Aorta (tissue), 5 donors: ENCODE data around the gene UBE2H. TPM values are rescaled to one million over a fixed set of nuclear protein-coding genes. Genes with fewer than 3 reads are reported as not detected.
A peak's percentile ranks its signal among the peaks of the same experiment; 100 is the strongest.
"Not testable (repeated sequence)": the region's sequence is repeated elsewhere in the genome, so short reads cannot be mapped to it uniquely, and the experiment has no call there.

ENCODE experiments used
- ATAC-seq: fragments of 200-7000 bp; cut with Tn5 transposase; one replicate; pipeline ENCODE4 v1.9.1; 2022; ENCODE audit warnings: moderate library complexity; ENCODE audit not compliant: low FRiP score
- DNase-seq, 2 donors: peaks; one replicate each; pipeline ENCODE4 v3.0.0-alpha.2; 2020
- H3K27ac ChIP-seq, 2 donors: one replicate each; pipeline ENCODE4 v1.5.1; 2013; ENCODE audit warnings: low read length in 2 of 2, mild to moderate bottlenecking in 2 of 2, moderate library complexity in 2 of 2, control low read depth in 1 of 2, inconsistent platforms in 1 of 2, low read depth in 1 of 2
- H3K27me3 ChIP-seq, 2 donors: one replicate each; pipeline ENCODE4 v1.6.1; 2013; ENCODE audit warnings: control low read depth in 1 of 2, low read length in 1 of 2, mild to moderate bottlenecking in 1 of 2, moderate library complexity in 1 of 2; ENCODE audit not compliant: insufficient read depth in 2 of 2, control insufficient read depth in 1 of 2
- H3K36me3 ChIP-seq, 2 donors: one replicate each; pipeline ENCODE4 v1.6.1; 2013; ENCODE audit warnings: control low read depth in 1 of 2, low read length in 1 of 2, mild to moderate bottlenecking in 1 of 2; ENCODE audit not compliant: insufficient read depth in 2 of 2, control insufficient read depth in 1 of 2
- H3K4me1 ChIP-seq, 2 donors: one replicate each; pipeline ENCODE4 v1.6.1; 2013; ENCODE audit warnings: low read length in 2 of 2, control low read depth in 1 of 2, mild to moderate bottlenecking in 1 of 2, moderate library complexity in 1 of 2; ENCODE audit not compliant: insufficient read depth in 2 of 2, control insufficient read depth in 1 of 2
- H3K4me3 ChIP-seq, 2 donors: one replicate each; pipeline ENCODE4 v1.5.1; 2013; ENCODE audit warnings: low read length in 2 of 2, control low read depth in 1 of 2, mild to moderate bottlenecking in 1 of 2
- H3K9me3 ChIP-seq: one replicate; pipeline ENCODE4 v1.6.1; 2013; ENCODE audit warnings: mild to moderate bottlenecking, low read length; ENCODE audit not compliant: control insufficient read depth
- WGBS, 2 donors: extraction: QIAGEN DNeasy Blood & Tissue Kit; methylation state at CpG; one replicate each; pipeline ENCODE4 v1.1.7; 2013; 5-methylcytosine and 5-hydroxymethylcytosine counted together
- intact Hi-C, 2 donors: fragments of 100-400 bp; cut with DNase I; formaldehyde crosslinking; loops; one replicate each; pipeline versions ENCODE4 v1.14.2 to v1.15.0; 2022
- polyA plus RNA-seq, 2 donors: library from polyadenylated mRNA; stranded (reverse); fragments of 200-250 nt; gene quantifications; one replicate each; pipeline ENCODE4 v1.2.3, GENCODE V29; 2013
- total RNA-seq, 2 donors: library from RNA; stranded (reverse); fragmentation: NEBNext Ultra II Directional; extraction: Animal tissue kit (Norgen Biotek cat#: 25700); gene quantifications; one replicate each; pipeline ENCODE4 v1.2.1, GENCODE V29; 2021
- donor health status: healthy with polysubstance abuse.
- donor health status: Bipolar disorder and iron deficiency.
- donor health status: DM: no; HTN: no; CAD: no.
- donor health status: DM: no; HTN: no; CAD: no.
- donor health status: DM: yes; HTN: yes; CAD: no.

UBE2H gene
- total and polyA plus RNA-seq, 4 donors = 52.3 to 173 (median 99.6) TPM

DNA sequence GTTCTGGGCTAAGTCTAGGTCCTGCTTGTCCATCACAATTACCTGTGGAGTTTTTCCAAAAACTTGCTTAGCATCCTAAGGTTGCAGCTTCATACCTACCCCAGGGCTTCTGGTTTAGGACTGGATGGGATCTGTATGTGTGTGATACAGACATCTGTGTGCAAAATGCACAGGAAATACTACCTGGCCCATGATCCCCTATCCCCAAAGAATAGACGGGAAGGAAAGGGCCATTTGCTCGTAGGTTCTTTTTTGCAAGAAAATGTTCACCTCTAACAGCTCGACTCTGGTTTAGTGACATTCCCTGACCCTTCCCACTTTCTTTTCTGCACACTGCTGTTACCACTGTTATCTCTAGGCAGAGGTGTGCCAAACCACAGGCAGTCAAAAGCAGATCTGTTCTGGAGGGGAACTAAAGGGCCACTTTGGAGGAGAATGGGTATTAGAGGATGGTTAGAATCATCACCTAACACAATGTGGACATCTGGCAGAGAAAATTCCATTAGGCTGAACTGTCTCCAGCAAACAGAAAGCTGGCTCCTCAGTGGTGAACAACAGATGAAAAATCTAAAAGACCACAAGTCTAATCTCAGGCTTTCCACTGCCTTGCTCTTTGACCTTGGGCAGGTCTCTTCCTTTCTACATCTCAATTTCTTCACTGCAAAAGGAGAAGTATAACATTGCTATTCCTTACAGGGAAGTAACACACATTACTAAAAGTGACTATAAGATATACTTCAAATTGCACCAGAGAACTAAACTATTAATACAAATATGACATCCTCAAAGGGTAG is 107.4 kb downstream of the UBE2H start:
- Histone ChIP-seq H3K36me3 (no peaks in the 10 kb centered on the region), H3K4me1 (peaks cover 11% of the 10 kb centered on the region in 2 donors), H3K27ac (peak overlapping the region in 1 of 2 donors; percentile 88), H3K27me3 (no peaks in the 10 kb centered on the region), H3K9me3 (no peaks in the 10 kb centered on the region), H3K4me3 (no peak overlapping the region)
- intact Hi-C loops = no loop called here
- peak; percentile 26 for ATAC-seq
- DNase-seq = no peak
- 52 to 53% methylated on average over 3 of the region's 3 CpGs for WGBS, 2 donors

DNA sequence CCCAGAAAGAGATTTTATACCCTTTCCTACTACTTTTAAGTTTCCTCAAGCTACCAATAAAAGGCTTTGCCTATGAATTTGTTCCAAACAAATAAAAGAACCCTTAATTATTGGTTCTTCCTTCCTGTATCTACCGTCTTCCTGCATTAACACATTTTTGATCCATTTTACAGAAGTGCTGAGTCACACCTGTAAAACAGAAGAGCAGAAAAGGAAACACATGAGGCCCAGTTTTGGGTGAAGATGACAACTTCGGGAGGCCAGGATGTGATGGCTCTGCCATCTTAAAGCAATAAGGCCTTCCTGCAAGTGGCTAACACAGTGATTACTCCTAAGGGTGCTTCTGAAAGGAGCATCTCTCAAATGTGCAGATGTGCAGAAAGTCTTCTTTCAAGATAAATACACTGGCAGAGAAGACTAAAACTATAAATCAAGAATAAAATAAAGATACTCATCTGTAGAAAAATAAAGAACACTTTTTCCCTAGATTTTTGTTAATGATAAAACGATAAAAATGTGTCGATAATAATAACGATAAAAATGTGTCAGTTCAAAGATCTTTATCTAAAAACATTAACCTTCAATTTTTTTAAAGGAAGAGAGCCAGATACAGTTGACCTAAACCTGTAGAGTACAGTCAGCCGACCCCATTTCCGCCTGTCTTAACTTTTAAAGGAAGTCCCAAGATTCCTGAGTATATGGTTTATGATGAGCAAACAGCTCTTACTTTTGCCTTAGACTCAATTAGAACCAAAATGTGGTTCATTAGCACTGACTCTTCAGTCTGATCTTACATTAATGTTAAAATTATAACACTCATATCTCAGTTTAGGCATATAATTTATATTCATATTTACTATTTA is 108.6 kb downstream of the UBE2H start:
- H3K9me3 ChIP-seq = no peaks in the 10 kb centered on the region
- H3K4me3 ChIP-seq = no peak overlapping the region
- no peaks in the 10 kb centered on the region for H3K27me3 ChIP-seq
- WGBS, 2 donors = 84% methylated on average over 7 of the region's 7 CpGs
- no peaks in the 10 kb centered on the region for H3K36me3 ChIP-seq
- no peak for ATAC-seq
- H3K4me1 ChIP-seq = peaks cover 11 to 14% of the 10 kb centered on the region in 2 donors
- H3K27ac ChIP-seq = no peak overlapping the region
- intact Hi-C loops = no loop called here
- DNase-seq = no peak

DNA sequence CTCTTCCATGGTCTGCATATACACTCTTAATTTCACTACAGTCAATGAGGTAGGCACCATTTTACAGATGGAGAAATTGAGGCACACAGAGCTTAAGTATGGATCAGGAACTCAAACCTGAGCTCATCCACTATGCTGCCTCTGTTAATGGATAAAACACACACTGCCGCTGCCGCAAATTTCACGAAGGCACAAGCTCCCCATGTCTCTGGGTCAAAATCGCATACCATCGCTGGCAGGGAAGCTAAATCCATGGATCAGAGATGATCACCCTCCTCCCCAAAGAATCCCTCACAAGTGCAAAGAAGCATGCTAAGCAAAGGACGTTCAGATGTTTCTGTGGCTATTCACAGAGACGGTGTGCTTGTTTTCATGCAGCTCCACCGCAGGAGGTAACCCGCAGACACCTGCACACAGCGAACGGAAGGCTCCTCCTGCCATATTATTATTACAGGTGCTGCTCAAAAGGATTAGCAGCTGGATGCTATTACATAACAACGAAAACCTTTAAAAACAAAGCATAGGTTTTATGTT is 109.3 kb downstream of the UBE2H start:
- WGBS, 2 donors = 76 to 80% methylated on average over 12 of the region's 12 CpGs
- Histone ChIP-seq H3K4me3 (no peak overlapping the region), H3K36me3 (no peaks in the 10 kb centered on the region), H3K27me3 (no peaks in the 10 kb centered on the region), H3K27ac (no peak overlapping the region), H3K9me3 (no peaks in the 10 kb centered on the region), H3K4me1 (peaks cover 9 to 14% of the 10 kb centered on the region in 2 donors)
- DNase-seq = no peak
- intact Hi-C loops = no loop called here
- no peak for ATAC-seq

DNA sequence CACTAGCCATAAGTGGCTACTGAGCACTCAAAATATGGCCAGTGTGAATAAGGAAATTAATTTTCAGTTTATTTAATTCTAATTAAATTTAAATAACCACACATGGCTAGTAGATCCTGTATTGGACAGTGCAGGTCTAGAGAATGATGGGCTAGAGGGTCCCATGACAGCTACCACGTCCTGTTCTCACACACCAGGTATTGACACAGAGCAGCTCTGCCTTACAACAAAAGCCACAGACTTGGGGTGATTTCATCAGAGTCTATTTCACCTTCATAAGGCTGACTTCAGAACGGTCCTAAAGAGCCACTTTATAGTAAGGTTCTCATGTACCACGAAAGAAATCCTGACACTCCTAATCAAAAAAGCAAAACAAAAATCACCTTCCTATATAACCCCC is 111.3 kb downstream of the UBE2H start:
- intact Hi-C loops = no loop called here
- no peak for DNase-seq
- Histone ChIP-seq H3K36me3 (no peaks in the 10 kb centered on the region), H3K9me3 (no peaks in the 10 kb centered on the region), H3K4me3 (no peak overlapping the region), H3K4me1 (peaks cover 2 to 9% of the 10 kb centered on the region in 2 donors), H3K27me3 (no peaks in the 10 kb centered on the region), H3K27ac (peak overlapping the region in 1 of 2 donors; percentile 34)
- WGBS, 2 donors = 84 to 85% methylated on average over 3 of the region's 3 CpGs
- ATAC-seq = no peak

DNA sequence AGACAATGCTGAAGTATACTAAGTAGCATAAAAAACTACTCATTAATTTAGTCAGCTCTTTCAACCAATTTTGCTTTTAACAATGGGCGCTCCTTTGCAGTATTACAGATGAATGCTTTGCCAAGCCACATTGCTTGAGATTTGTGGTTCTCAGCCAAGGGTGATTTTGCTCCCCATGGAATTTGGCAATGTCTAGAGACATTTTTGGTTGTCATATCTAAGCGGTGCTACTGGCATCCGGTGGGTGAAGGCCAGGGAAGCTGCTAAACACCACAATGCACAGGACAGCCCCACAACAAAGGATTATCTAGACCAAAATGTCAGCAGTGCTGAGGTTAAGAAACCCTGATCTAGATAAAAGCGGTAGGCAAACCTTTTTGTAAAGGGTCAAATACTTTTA is 112.0 kb downstream of the UBE2H start:
- peak overlapping the region in 1 of 2 donors; percentile 54 for H3K27ac ChIP-seq
- intact Hi-C loops = no loop called here
- WGBS, 2 donors = 10 to 14% methylated on average over 4 of the region's 4 CpGs
- no peaks in the 10 kb centered on the region for H3K27me3 ChIP-seq
- peaks cover 2 to 9% of the 10 kb centered on the region in 2 donors for H3K4me1 ChIP-seq
- no peaks in the 10 kb centered on the region for H3K36me3 ChIP-seq
- DNase-seq = no peak
- ATAC-seq = peak; percentile 31
- H3K9me3 ChIP-seq = no peaks in the 10 kb centered on the region
- no peak overlapping the region for H3K4me3 ChIP-seq

DNA sequence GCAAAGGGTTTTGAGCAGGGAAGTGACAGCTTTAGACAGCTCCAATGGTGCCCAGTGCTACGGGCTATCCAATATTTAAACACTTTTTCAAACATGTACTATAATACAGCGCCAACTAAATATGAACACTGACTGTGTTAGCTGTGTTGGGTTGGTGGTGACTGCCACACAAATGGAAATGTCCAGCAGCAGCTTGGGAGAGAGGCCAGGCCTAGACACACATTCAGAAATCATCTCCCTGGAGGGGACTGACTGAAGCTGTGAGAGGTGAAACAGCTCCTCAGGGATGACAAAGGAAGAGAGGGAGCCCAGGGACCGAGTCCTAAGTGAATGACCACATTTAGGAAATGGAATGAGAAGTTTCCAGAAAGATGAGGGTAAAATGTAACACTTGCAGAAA is 115.8 kb downstream of the UBE2H start:
- Histone ChIP-seq H3K36me3 (no peaks in the 10 kb centered on the region), H3K27me3 (no peaks in the 10 kb centered on the region), H3K27ac (peak overlapping the region in 1 of 2 donors; percentile 38), H3K4me1 (peaks cover 2 to 5% of the 10 kb centered on the region in 2 donors), H3K9me3 (no peaks in the 10 kb centered on the region), H3K4me3 (no peak overlapping the region)
- intact Hi-C loops = no loop called here
- no peak for ATAC-seq
- 72 to 78% methylated on average over 3 of the region's 3 CpGs for WGBS, 2 donors
- DNase-seq = no peak

DNA sequence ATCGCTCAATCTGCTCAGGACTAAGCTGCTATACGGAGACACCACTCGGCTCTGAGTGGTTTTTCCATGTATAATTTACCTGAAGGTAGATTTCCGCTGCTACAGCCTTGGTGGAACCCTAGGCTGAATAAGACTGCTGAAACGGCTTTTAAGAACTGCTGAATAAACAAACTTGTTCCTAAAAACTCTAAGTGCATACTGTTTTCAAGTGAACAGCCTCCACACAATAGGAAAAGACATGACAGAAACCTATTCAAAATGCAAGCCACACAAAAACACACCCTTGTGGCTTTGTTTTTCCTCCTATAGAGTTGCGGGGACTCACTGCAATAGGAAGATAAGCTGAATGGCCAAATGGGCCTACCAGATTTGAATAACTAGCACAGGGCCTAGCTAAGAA is 117.2 kb downstream of the UBE2H start:
- no peaks in the 10 kb centered on the region for H3K9me3 ChIP-seq
- ATAC-seq (no peak), DNase-seq (no peak)
- no peaks in the 10 kb centered on the region for H3K36me3 ChIP-seq
- H3K4me1 ChIP-seq = peaks cover 0 to 5% of the 10 kb centered on the region in 2 donors
- H3K4me3 ChIP-seq = no peak overlapping the region
- peak overlapping the region in 1 of 2 donors; percentile 14 for H3K27ac ChIP-seq
- no peaks in the 10 kb centered on the region for H3K27me3 ChIP-seq
- WGBS, 2 donors = 30 to 46% methylated on average over 6 of the region's 6 CpGs
- intact Hi-C loops = no loop called here

DNA sequence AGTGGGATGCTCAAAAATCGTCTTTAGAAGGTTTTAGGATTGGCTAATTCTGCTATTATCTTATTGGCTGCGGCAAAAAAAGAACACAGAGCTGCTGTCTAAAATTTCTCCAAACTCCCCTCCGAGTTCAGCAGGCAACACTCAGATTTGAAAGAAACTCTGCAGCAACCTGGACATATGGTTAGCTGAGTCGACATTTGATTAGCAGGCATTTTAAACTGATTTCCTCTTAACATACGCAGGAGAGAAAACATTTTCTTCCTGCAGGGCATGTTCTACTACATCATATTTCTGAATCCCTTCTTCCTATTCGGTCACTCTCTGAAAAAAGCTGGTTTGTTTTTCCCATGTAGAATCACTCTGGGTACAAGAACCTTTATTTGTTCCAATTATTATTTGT is 119.4 kb downstream of the UBE2H start:
- peak overlapping the region in 1 of 2 donors; percentile 48 for H3K27ac ChIP-seq
- intact Hi-C loops, ATAC-seq, H3K9me3 ChIP-seq, H3K4me1 ChIP-seq, H3K27me3 ChIP-seq, DNase-seq, H3K36me3 ChIP-seq, H3K4me3 ChIP-seq: not testable (repeated sequence)
- WGBS, 2 donors = 18 to 32% methylated on average over 6 of the region's 6 CpGs
